Activated CD4-positive, alpha-beta T cell treated with anti-CD3 and anti-CD28 coated beads for 48 hours (primary cell): ENCODE results near the gene APOF.
A peak's percentile ranks its signal among the peaks of the same experiment; 100 is the strongest.
"Not testable (repeated sequence)": the region's sequence is repeated elsewhere in the genome, so short reads cannot be mapped to it uniquely, and the experiment has no call there.

Source experiments
- DNase-seq: peaks from one replicate; pipeline ENCODE4 v3.0.0-alpha.2; 2020

The APOF gene

DNA sequence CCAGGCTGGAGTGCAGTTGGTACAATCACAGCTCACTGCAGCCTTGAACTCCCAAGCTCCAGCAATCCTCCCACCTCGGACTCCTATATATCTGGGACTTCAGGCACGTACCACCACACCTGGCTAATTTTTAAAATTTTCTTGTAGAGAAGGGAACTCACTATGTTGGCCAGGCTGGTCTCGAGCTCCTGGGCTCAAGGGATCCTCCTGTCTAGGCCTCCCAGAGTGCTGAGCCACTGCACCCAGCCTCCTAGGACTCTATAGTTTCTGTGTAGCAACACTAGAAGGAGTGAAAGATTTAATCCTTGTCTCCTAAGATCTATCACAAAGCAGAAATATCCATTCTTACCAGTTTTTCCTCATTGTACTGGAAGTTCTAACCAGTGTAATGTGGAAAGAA, 4.3 kb upstream of the APOF start:
- DNase-seq, result no peak

DNA sequence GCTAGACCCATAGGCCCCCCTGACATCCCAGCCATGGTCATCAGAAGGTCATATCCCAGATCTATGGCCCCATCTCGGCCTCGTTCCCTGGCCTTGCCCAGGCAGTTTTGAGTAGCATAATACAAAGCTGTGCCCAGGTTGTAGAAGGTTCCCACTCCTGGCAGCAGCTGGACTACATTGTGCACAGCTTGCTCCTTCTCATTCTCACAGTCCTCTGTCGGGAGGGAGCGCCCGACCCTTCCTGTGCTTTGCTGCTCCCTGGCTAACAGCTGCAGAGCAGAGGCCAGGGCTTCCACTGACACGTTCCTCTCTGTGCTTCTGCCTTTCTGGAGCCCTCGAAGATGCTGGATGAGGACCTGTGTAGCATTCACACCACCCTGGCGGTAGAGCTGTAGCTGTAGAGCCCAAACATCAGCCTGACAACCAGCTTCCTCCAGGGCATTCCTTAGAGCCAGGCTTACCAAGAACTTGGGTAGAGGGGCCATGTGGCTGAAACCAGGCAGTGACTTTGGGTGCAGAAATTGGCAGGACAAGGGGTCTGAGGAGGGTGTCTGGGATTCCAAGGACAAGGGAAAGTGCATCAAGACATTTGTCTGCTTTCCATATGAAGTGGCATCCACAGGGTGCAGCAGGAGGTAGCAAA, 1.0 kb downstream of the APOF start:
- DNase-seq, result no peak

DNA sequence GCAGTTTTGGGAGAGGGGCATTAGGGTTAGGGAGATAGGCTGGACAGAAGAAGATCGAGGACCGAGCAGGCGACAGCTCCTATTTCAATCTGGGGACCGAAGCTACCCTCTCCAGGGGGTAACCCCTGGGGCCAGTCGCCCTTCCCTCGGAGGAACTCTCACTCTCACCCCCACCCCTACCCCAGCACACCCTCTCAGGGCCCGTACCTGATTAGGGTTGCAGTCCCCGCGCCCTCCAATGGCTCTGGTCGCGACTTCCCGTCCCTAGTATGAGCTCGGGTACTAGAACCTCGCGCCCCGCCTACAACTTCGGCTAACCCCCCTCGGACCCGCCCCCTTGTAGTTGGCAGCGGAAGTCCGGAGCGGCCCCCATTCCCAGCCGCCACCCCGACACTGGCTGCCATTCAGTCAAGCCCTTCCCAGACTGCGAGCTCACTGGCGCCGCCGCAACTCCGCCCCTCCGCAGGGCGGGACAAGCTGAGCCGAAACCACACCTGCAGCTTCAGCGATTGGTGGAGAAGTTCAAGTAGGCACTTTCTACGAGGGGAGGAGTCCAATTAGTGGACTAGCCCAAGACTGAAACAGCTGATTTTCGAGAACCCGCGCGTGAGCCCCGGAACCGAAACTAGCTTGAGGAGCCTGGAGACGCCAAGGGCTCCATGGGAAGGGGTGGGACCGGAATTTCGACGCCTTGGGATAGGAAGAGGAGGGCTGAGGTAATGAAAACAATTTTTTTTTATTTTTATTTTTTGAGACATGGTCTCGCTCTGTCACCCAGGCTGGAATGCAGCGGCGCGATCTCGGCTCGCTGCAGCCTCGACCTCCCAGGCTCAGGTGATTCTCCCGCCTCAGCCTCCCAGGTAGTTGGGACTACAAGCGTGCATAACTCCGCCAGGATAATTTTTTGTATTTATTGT, 2.5 kb downstream of the APOF start, which contains the start of gene STAT2:
Gene STAT2, minus strand, starts transcription at position 257 of the 917 bp plus-strand sequence. CDS start 3,536 bp downstream, outside the sequence.
- DNase-seq, result peak; percentile 99

DNA sequence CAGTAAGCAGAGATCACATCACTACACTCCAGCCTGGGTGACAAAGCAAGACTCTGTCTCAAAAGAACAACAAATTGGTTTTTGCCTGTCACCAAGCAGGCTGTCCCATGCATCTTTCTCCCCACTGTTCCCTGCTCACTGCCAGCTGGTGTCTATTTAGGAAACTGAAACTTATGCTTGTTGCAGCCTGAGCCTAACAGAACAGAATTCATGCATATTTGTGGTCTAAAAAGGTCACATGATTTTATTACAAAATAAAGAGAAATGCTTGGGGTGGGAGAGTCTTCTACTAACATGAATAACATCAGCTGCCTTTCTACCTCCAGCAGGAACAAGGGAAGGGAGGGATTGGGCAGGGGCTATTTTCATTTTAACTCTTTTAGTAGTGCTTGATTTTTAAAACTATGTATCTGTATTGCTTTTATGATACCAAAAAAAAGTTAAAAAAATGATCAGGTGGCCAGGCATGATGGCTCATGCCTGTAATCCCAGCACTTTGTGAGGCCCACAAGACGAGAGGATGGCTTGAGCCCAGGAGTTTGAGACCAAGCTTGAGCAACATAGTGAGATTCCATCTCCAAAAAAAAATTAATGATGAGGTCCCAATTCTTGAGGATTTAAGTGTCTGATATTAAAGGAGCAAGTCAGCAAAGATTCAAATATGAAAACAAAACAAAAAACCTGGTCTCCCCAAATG, 3.7 kb downstream of the APOF start:
- DNase-seq, result no peak

DNA sequence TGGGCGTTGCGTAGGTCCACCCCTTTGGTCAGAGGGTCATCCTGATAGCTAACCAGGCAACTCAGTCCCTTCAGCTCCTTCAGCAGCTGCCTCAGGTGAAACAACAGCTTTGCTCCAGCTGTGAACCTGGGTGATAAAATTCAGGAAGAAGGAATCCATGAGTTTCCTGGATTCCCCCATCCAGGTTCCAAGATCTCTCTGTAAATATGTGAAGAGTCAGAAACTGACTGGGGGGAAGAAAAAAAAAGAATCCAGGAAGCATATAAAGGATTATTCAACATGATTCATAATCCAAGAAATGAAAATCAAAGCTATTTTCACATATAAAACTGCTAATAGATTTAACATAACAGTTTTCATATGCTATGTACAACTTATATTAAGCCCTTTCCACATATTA, 11.3 kb downstream of the APOF start:
- DNase-seq, result no peak

DNA sequence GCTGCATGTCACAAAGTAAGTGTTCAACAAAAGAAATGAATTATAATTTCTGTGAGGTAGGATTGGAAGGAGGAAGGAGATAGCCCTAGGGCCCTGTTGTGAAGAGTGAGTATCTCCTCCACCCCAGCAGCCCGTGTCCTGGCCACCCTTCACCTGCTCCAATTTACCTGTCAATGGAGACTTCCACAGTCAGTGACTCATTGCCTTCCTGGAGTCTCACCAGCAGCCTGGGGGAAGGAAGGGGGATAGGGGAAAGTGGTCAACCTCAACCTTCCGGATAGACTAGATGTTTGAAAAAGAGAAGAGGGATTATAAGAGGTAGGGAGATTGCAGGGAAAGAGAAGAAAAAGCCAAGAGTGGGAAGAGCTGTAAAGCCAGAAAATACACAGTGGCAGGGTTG, 12.0 kb downstream of the APOF start:
- DNase-seq, result no peak

DNA sequence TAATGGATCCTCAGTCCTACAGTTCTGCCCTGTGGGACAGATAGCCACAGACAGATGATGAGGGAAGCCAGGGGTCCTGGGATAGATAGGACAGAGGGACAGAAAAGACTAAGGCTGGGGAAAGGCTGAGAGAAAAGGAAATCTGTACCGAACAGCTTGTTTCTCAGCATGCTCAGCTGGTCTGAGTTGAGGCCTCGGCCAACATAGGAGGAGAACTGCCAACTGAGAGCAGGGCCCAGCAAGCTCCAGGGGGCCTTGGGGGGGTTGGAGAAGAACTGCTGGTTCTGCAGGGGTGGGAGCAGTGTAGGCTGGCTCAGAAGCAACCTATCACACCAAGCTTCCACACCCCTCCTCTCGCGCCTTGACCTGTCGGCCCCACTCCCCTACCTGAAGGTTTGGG, 13.9 kb downstream of the APOF start:
- no peak for DNase-seq

DNA sequence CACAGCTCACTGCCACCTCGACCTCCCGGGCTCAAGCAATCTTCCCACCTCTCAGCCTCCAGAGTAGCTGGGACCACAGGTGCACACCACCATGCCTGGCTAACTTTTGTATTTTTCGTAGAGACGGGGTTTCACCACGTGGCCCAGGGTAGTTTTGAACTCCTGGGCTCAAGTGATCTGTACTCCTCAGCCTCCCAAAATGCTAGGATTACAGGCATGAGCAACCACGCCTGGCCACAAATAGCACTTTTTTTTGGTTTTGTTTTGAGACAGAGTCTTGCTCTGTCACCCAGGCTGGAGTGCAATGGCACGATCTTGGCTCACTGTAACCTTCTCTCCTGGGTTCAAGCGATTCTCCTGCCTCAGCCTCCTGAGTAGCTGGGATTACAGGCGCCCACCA, 15.4 kb downstream of the APOF start:
- not testable (repeated sequence) for DNase-seq

DNA sequence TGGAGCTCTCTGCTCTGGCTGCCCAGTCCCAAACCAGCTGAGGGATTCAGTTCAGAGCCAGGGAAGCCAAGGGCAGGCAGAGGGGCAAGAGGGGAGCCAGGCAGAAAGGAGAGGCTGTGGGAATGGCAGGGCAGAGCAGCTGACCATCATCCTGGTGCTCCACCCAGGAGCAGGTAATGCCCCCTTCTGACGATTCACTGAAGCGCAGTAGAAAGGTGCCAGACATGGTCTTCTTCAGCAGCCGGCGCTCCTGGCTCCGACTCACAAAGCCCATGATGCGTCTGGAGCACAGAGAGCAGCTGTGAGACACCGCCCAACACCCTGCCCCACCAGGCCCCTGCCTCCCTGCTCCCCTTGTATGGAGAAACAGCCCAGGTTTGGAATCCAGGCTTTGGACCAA, 16.0 kb downstream of the APOF start:
- peak; percentile 37 for DNase-seq

DNA sequence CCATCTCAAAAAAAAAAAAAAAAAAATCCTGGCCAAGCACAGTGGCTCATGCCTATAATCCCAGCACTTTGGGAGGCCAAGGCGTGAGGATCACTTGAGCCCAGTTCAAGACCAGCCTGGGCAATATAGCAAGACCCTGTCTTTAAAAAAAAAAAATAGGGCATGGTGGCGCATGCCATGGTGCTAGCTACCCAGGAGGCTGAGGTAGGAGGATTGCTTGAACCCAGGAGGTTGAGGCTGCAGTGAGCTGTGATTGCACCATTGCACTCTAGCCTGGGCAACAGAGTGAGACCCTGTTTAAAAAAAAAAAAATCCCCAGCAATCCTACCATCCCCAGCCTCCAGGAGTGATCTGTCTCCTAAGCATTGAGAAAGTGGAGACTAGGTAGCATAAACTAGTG, 20.4 kb downstream of the APOF start:
- DNase-seq, result not testable (repeated sequence)

DNA sequence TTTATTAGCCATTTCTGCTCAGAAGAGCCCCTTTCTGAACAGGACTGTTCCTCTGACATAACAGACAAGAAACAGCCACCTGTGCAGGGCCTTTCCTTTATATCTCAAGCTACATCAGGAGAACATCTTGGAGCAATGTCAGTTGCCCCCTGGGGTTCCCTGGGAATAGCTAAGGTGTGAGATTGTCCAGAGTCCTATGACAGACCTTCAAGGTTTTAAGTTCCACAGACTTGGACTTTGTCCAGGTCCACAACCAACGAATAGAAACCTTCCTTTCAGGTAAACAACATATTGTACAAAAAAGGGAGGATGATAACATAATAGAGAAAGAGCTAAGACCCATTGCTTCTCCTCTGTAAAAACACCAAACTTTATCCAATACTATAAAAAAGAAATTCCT, 21.0 kb downstream of the APOF start:
- DNase-seq, result no peak

DNA sequence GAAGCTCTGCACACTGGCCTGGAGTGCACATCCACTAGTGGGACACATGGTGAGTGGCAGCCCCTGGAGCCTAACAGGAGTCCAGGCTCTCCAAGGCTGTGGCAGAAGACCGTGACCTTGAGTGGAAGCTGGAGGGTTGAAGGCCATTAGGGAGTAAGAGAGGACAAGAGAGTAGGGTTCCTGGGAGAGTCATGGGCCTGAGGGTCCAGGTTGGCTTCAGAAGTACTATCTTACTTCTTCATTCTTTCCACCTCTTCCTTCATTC, 23.6 kb downstream of the APOF start:
- no peak for DNase-seq

DNA sequence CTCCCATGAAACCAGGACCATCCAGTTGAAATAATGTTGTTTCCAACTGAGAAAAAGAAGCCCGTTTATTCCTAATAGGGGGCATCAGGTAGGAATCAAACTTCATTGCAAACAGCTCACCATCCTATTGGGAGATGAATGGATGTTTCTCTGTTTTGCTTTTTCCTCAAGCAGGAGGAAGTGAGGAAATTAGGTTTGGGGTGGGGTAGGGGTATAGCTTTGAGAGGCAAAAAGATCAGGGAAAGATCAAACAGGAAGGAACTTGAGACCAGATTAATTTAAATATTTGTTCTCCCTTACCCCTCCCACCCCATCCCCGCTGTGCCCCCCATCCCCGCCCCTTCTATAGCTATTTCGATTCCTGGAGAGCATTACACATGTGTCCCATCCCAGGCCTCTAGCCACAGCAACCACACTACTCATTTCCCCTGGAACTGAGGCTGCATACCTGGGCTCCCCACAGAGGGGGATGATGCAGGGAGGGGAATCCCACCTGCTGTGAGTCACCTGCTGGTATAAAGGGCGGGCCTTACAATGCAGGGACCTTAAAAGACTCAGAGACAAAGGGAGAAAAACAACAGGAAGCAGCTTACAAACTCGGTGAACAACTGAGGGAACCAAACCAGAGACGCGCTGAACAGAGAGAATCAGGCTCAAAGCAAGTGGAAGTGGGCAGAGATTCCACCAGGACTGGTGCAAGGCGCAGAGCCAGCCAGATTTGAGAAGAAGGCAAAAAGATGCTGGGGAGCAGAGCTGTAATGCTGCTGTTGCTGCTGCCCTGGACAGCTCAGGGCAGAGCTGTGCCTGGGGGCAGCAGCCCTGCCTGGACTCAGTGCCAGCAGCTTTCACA, 24.1 kb downstream of the APOF start, which contains the start of gene IL23A:
Gene IL23A, plus strand, starts transcription at position 577 of the 850 bp plus-strand sequence. Its CDS starts 161 bp downstream, at position 738.
- peak; percentile 91 for DNase-seq

DNA sequence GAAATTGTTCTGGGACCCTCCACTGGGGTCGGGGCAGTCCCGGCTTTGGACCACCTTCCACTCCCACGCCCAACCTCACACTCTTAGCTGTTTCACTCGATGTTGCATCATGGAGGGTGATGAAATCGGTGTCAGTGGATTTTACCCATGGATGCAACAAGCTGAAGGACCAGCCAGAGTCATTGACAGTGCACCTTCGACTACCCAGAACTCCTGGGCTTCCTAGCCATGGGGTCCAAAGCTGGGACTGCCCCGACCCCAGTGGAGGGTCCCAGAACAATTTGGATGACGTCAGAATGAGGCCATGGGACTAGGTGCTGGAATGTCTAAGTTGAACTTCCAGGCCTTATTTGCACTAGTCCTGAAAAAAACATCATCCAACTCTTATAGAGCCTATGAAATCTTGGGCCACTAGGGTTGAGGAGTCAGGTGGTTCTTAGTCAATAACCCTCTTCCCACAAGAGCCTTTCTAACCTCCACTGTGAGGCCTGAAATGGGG, 24.9 kb downstream of the APOF start:
- no peak for DNase-seq

DNA sequence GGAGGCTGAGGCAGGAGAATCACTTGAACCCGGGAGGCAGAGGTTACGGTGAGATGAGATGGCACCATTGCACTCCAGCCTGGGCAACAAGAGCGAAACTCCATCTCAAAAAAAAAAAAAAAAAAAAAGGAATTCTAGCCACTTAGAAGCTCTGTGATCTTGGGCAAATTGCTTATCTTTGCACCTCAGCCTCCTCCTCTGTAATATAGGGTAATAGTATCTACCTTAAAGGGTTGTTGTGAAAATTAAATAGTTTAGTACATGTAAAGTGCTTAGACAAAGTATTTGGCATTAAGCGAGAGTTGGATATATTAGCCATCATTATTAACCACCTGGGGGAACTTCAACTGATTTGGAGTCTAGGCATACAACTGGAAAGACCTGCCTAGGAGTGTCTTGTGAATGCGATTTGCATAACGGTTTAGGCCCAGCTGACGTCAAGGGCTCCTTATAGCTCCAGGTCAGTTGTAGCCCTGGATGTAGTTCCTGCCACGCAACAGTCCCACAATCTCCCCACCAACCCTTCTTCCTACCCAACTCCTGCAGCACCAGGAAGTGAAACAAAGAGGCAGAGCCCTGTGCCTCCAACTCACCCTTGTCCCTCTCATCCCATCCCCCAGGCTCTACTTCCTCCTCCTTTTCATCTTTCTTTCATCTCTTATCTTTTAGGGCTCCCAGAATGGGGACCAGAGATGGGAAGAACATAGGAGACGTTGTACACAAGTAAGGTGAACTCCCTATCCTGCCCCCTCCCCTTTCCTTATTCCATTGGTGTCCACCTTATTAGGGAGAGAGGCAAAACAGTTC, 26.1 kb downstream of the APOF start:
- no peak for DNase-seq

DNA sequence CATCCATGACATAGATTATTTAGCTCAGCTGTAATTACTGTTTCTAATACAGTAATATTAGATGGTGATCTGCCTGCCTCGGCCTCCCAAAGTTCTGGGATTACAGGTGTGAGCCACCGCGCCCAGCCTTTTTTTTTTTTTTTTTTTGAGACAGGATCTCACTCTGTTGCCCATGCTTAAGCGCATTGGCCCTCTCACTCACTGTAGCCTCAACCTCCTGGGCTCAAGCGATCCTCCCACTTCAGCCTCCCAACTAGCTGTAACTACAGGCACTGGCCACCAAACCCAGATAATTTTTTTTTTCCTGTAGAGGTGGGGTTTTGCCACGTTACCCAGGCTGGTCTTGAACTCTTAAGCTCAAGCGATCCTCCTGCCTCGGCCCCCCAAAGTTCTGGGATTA, 27.1 kb downstream of the APOF start:
- DNase-seq, result not testable (repeated sequence)

DNA sequence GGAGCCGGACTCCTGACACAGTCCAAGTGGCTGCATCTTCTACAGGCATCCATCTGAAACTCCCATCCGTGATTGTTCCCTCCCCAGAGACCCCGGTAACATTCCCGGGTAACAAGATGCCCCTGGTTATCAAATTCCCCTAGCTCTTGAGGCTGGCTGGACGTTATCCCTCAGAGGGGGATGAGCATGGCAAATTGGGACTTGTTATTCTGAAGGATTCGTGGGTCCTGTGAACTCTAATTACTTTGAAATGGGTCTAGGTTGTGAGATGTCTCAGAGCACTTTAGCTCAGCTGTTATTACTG, 28.2 kb downstream of the APOF start:
- DNase-seq, result no peak

DNA sequence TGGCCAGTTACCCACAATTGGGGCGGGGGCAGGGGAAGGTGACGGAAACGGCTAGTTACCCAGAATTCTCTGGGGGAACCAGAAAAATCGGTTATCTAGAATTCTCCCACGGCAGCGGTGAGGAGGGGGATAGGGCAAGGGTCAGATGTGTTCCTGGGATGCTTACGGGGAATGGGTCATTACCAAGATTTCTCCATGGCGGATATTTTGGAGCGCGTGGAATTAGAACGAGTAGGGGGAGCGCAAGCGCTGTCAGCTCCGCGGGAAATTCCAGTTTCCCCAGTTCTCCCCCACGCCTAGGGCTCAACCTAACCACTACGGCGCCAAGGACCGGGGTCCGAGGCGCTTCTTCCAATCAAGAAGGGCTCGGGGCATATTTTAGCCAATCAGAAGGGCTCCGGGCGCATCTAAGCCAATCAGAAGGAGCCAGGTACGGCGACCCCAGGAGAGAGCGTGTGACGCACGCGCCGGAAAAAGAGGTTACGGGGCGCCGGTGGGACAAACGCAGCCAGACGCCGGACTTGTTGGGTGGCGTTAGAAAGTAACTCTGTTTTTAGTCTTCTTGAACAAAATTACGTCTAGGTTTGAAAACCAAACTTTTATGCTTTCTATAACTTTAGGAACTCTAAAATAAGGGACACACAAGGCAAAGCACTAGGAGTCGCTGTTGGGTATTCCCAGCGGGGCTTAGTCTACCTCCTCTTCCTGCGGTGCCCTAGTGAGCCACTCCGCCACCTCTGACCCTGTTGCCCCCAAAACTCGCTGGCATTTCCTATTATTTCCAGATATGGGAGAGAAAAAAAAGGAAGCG, 28.8 kb downstream of the APOF start, which contains the start of gene PAN2:
Gene PAN2, minus strand, starts transcription at position 322 of the 811 bp plus-strand sequence. CDS start 906 bp downstream, outside the sequence.
- DNase-seq, result peak; percentile 95

DNA sequence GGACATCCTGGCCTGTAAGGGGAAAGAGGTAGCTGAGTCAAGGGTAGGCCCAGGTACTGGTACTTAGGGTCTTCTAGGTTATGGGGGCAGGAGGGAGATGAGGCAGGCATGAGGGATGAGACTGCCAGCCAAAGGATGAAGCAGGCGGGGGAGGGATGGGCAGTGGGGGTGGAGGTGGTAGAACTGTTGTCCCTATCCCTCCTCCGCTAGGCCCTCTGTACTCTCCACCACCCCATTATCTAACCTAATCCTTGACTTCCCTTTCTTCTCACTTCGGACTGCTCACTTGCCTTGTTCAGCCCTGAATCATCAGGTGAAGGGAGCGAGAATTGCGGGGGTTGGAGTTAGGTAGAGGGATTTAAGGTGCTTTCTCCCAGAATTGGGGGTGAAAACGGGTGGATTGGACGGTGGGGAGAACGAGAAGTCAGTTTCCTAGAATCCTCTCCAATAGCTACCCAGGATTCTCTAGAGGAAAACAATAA, 29.4 kb downstream of the APOF start:
- no peak for DNase-seq

DNA sequence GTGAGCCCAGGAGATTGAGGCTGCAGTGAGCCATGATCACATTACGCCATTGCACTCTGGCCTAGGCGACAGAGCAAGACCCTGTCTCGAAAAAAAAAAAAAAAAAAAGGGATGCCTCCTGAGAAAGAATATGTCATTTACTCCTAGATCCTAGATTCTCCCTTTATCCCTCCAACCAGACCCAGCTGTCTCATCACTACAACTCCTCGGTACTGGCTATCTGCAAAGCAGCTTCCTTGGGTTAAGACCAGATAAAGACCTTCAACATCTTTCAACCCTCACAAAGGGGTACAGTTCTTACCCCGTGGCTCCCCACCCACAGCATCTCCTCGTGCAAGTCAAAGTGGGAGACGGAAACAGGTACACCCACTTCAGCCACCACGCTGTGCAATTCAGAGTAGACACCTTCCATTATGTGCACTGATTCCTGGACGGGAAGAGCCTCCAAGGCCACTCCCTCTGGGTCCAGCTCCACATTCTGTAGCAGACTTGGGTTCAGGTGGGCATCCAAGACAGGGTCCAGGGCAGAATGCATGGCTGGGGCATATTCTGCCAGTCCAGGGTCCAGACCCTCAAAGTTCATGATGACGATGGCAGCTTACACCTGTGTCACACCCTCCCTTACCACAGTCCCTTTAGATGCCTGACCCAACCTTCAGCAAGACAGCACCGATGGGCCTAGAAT, 30.0 kb downstream of the APOF start:
- DNase-seq, result no peak
